Stimulated activated CD8-positive, alpha-beta memory T cell treated with anti-CD3 and anti-CD28 coated beads, Interleukin-4, amount 100 ng/mL, for 1 hour (primary cell): Measurements from ENCODE around the gene TNPO3.
"Not testable (repeated sequence)": the region's sequence is repeated elsewhere in the genome, so short reads cannot be mapped to it uniquely, and the experiment has no call there.

ENCODE experiments used
- DNase-seq, 2 donors: peaks; one replicate each; pipeline ENCODE4 v3.0.0-alpha.2; 2020; ENCODE audit warnings: low read depth in 2 of 2, low spot score in 1 of 2

Gene TNPO3

DNA sequence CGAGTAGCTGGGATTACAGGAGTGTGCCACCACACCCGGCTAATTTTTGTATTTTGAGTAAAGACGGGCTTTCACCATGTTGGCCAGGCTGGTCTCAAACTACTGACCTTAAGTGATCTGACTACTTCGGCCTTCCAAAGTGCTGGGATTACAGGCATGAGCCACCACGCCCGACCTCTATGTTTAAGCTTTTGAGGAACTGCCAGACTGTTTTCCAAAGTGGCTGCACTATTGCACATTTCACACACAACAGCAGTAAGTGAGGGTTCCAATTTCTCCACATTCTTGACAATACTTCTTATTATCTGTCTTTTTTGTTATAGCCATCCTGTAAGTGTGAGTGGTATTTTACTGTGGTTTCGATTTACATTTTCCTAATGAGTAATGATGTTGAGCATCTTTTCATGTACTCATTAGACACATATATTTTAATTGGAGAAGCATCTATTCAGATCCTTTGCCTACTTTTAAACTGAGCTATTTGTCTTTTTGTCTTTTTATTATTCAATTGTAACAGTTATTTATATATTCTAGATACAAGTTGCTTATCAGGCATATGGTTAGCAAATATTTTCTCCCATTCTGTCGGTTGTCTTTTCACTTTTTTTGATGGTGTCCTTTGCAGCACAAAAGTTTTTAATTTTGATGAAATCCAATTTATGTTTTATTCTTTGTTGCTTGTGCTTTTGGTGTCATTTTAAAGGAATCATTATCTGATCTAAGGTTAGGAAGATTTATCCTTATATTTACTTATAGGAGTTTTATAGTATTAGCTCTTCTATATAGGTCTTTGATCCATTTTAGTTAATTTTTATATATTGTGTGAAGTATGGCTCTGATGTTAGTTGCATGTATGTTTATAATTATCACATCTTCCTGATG, 130.0 kb downstream of the TNPO3 start:
- DNase-seq, result no peak

DNA sequence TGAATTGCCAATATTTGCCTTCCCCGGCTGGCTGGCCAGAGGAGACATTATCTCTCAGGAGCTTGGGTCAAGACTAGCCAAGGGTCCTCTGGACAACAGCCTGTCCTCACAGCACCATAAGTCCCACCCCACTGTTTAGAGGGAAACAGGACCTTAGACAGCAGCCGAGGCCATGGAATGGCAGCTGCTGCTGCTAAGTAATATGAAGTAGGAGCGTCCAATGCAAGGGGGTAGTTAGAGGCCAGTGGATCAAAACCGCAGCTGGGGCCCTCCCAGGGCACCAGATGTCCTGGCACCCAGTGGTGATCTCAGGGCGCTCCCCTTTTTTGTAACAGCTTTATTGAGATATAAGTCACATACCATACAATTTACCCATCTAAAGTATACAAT, 131.5 kb downstream of the TNPO3 start:
- DNase-seq, result no peak

DNA sequence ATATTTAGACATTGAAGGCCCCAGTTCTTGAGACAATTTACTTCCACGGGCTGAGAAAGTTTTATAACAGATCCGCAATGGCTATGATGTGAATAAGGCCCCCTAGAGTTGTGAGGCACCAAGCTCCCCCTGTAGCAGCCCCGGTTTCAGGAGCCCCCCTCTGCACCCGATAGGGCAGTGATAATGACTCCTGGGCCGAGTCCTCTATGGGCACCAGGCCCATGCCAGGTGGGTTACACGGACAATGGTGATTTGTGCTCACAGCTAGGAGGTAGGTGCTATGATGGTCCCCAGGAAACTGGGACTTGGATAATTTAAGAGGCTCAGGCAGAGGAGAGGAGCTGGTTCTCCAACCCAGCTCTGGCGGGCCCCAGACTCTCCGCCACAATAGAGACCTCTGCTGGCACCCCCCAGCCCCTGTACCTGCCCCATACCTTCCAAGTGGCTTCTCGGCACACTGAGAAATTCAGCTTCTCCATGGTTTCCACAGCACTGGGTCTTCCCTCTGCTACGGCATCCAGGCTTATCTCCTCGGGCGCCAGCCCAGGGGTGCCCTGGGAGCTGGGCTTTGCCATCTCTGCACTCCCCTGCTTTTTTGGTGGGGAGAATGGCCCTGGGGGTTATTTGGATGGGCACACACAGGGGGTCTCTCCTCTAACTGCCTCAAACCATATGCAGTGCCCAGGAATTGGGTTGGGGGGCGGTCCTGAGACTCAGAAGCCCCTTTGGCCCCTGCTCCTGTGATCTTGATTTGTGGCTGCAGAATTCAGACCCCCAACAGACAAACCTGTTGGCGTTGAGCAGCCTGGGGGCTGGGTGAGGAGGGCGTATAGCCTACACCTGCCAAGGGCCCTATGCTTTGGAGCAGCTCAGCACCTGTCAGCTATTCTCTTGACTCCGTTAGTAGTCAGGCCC, 132.2 kb downstream of the TNPO3 start:
- no peak for DNase-seq

DNA sequence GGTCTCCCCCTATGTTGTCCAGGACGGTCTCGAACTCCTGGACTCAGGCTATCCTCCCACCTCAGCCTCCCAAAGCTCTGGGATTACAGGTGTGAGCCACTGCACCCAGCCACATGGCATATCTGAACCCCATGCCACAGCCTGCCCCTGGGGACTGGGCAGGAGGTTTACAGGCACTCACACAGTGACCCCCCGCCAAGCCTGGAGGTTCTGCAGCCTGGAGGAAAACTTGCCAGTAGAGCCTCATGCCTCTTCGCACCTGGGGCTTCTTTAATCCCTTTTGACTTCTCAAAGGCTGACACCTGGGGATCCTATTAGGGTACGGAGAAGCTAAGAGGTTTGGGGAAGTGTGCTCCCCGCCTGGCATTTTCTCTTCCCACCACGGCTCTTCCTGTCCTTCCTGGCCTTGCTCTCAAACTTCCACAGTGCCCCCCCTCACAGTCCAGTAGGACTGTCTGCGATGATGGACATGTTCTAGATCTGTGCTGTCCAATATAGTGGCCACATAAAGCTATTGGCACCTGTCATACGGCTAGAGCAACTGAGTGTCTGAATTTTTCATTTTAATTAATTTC, 133.0 kb downstream of the TNPO3 start:
- no peak for DNase-seq

DNA sequence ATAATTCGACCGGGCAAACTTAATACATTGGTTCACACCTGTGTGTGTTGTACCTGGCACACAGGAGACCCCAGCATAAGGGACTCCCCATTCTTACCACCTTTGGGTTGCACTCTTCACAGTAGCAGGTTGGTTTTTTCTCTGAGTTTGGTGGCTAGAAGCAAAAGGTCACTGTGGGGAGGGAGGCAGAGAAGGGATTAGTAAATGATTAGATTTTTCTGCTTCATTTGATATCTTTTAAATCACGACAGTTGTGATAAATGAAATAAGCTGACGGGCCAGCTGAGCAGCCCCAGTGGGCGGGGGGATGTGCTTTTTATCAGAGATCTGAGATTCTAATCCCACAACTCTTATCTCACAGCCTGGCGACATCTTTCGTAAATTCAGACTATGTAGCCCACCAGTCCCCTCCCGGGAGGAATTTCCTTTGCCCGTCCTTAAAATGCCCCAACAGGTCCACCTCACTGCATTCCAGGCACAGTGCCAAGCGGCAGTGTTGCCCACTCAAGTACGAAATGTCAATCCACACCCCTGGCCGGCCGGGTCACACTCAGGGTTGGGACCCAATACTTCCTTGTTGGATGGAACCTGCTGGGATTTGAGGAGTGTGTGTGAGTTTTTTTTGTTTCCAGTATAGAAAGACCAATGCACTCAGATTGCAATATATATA, 133.9 kb downstream of the TNPO3 start:
- DNase-seq, result no peak

DNA sequence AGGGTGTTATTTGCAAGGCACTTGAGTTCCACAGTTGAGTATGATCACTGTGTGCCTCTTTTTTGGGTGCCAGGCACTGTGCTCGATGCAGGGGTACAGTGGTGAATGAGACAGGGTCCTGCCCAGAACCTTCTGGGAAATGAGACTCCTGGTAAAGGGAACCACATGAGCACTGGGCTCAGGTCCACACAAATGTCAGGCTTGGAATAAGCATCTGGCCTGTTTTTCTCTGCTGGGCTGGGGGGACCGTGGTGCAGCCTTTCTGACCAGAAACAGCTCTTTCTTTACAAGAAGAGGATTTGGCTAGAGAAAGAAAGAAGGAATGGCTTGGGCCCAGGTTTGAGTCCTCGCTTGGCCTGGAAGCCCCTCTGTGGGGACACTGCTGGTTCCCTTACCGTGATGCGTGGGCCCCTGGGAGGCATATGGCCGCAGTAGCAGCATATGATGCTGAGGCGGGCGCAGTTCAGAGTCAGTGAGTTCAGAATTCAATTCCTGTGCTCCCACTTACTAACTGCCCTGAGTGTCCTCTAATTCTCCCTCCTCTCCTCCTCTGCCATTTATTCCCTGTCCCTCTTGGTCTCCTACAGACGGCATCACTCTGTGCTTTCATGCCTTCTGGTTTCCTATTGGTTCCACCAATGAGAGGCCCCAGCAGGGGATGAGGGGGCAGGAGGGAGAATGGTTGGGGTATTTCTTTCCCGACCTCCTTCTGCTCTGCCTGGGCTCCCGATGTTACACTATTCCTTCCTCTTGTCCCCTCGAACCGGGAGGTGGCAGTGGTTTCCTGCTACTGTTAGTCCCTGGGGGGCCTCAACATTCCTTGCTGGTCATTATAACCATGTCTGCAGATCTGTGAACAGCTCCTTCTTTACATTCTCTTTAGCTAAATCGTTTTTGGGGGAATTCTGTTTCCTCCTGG, 134.8 kb downstream of the TNPO3 start:
- no peak for DNase-seq

DNA sequence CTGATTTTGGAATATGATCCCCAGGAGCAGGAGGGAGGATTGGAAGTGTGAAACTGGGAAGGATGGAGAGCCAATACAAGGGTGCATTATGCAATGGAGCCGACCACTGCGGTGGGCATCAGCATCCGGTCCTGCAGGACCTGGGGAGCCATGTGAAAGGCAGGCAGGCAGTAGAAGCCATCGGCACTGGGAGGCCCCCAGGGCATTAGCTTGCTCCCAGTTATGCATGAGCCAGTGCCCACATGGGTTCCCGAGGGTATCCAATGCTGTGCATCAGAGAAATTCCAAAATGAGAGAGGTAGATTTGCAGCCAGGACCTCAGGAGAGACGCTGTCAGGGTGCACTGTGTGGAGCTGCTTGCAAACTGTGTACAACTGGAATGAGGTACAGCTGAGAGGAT, 135.7 kb downstream of the TNPO3 start:
- no peak for DNase-seq

DNA sequence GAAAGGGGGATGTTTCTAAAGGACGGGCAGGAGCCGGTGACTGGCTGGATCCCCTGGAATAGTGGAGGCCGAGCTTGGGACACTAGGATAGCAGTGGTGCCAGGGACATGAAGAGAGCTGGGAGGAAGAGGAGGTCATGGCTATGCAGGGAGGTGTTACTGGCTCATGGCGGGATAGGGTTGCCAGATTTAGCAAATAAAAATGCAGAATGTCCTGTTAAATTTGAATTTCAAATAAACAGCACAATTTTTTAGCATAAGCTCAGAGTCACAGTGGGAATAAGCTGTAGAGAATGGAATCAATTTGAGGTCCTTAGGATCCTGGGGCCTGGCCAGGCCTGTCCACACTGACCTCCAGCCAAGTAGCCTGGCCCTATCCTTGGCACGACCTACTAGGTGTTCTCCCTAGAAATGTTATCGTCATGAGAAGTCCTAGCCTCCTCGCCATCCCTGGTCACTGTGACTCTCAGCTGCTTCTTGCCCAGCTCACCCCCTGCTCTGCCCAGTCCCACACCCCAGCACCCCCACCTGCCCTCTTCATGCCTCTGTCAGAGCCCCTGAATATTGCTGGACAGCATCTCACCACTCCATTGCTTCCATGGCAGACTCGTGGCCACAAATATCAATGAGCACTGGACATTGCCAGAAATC, 136.8 kb downstream of the TNPO3 start:
- DNase-seq, result no peak

DNA sequence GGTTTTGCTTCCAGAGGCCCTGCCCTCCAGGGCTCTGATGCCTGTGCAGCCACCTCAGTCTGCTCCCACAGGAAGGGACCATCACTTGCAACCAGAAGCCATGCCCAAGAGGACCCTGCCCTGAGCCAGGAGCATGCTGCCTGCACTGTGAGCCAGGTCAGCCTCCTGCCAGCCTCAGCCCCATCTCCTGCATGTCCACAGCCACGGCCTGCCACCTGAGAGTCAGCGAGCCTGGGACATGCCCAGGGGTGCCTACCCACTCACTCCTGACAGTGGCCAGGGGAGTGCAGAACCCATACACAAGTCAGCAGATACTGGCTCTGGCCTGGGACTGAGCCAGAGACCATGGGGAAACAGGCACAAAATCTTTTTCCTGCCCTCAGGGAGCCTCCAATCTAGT, 137.8 kb downstream of the TNPO3 start:
- no peak for DNase-seq

DNA sequence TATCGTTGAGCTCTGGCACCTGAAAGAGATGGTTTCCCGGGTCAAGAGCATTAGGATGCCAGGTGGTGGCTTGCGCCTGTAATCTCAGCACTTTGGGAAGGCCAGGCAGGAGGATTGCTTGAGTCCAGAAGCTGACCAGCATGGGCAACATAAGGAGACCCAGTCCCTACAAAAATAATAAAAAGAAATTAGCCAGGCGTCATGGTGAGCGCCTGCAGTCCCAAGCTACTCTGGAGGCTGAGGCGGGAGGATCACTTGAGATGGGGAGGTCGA, 138.3 kb downstream of the TNPO3 start:
- DNase-seq, result no peak

DNA sequence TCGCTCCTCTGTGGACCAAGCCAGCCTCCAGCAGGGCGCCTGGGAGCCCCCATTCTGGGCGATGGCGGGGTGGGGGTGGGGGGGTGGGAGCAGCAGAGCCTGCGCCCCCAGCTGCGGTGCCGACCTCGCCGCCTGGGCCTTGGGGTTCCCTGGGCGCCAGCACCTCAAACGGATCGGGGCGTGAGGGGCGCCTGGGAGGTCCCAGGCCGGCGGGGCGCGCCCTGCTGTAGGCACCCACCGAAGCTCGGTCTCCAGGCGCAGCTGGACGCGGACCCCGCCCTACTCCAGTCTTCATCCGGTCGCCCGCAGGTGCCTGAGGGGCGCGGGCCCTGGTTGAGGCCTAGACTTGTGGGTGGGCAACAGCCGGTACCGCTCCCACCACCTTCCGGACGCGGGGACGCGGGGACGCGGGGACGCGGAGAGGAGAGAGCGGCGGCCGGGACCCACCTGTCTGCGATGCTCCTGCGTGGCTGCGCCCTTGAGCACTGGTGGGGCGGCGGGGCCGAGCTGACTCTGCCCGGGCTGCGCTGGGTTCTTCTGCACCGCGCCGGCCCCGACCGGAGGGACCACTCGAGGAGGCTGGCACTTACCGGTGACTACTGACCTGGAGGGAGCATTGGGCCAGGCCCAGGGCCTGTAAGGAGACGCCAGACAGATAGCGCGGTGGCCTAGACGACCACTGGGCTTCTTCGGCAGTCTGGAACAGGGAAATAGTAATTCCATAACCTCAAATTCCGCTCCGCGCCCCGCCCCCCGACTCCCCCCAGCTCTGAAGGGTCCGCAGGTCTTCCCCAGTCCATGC, 138.9 kb downstream of the TNPO3 start:
- DNase-seq, result no peak

DNA sequence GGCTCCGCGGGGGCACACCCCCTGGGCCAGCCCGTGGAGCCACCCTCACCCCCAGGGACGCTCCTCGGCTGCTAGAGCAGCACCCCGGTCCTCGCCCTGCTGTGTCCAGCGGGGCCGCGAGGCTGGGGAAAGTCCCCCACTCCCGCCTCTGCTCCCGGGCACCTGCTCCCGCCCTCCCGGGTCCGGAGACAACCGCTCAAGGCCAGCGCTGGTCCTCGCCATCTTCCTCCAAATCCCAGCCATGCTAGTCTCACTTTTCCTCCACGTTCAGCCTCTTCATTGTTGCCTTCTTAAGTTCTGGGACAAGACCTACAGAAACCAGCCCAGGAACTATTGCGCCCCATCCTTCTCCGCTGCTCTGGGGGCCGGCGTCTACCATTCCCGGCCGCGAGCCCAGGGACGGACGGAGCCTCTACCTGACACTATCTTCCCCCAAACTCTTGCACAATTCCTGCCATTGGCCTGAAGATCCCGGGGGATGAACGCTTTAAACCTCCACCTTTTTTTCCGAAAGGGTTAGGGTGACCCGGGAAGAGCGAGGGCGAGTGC, 139.6 kb downstream of the TNPO3 start:
- no peak for DNase-seq

DNA sequence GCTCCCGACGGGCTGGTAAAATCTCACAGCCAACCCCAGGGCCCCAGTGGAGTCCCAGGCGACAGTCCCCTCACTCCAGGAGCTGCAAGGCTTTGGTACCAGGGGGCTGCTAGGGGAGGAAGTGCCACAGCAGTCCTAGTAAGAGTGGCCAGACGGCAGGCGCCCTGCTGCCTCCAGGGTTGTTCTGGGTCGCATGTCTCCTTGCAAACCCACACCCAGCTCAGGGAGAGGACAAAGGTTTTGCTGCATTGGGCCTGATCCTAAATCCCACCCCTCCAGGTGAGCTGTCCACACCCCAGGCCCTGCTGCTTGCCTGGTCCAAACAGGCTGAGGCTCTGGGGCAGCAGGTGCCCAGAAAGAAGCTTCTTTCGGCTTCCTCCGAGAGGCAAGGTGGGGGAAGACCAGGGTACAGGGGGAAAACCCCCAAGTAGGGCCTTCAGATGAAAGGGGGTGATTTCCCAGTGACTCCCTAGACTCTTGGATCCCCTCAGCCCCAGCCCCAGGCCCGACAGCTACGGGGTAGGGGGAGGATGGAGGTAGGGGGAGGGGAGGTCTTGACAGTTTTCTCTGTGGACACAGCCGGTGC, 140.3 kb downstream of the TNPO3 start:
- DNase-seq, result no peak

DNA sequence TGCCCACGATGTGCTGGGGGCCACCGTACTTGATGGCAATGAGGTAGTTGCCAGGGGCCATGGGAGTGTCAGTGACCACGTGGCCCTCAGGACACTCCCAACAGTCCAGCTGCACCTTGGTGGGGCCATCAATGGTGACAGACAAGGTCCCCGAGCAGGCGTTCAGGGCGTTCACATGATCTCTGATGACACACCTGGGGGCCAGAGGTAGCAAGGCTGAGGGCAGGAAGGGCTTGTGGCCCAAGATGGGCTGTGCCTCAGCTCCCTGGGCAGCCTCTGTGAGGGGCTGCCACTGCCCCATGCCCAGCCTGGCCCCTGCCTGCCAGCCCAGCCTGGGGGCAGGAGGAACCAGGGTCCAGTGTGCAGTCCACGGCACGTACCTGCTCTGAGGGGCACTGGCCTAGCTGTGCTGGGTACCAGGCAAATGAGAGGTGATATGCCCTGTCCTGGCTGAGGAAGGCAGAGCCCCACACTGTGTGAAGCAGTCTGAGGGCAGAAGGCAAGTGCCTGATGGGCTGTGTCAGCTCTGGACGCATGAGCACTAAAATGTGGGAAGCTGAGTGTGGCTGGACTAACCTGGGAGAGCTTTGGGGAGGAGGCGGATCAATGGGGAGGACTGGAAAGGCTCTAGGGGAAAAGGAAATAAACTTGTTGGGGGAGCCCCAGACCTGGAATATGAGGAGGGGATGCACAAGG, 140.9 kb downstream of the TNPO3 start:
- DNase-seq, result no peak

DNA sequence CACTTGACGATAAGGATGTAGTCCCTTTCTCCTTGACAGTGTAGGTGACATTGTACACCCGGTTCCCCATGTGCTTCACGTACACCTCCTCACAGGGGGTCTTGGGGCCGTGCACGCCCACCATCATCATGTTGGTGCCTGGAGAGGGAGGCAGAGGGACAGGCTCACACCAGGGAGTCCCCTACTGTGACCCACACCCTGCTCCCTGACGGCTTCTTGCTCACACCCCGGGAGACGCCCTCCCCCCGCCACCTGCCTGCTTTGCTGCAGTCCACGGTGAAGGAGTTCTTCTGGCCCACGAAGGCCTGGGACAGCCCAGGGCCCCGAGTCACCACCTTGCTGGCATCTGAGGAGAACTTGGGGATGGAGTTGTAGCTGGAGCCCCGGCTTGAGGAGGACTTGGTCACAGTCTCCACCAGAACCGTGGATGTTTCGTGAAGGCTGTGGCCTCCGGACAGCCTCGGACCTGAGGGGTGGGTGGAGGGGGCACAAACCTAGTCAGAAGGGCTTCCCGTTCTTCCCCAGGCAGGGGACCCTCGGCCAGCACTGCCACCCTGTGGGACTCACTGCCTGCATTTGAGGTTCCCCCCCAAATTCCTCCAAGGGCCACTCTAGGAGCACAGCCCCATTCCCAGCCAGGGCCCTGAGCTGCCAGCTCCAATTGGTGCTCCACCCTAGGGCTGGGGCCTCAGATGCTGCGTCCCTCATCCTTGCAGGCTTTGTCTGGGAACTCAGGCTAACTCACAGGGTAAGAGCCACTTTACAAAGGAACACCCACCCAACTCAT, 142.0 kb downstream of the TNPO3 start:
- not testable (repeated sequence) for DNase-seq

DNA sequence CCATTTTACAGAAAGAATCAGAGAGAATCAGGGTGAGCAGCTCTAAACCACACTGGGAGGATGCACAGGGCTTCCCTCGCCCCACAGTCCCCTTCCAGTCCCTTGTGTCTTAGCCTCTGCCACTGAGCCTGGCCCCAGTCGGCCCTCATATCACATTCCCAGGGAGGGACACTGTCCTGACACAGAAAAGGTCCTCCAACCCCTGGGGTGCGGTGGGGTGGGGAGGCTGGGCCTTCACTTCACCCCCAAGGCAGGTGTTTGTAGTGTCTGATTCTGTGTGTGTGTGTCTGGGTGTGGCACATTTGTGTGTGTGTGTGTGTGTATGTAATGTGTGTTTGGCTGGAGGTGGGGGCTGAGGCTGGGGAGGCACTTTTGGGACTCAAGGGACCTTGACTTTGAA, 142.6 kb downstream of the TNPO3 start:
- no peak for DNase-seq

DNA sequence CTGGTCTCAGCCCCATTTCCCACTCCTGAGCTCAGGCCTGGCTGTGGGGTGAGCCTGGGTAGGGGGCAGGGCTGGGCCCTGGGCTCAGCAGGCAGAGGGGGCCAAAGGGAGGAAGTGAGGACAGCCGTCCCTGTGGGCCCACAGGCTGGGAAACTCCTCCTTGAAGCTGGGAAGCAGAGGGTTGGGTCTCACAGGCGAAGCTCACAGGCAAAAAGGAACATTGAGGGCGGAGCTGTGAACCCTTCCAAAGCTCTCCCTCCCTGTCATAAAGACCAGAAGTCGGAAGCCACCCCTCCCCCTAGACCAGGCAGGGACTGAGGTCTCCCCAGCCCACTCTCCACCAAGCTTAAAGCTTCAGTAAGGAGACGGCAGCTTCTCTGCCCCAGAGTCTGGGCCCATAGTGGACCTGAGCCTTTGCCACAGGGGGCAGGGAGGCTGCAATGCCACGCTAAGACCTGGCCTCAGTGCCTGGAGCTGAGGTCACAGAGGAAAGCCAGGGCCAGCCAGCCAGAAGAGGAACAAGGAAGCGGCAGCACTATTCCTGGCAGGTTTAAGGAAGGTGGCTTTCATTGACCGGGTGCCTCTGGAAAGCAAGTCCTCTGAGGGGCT, 143.4 kb downstream of the TNPO3 start:
- DNase-seq, result no peak
